H9 (cell line): ENCODE results near the gene KCNMB3. TPM values are rescaled to one million over a fixed set of nuclear protein-coding genes. Genes with fewer than 3 reads are reported as not detected.

Source experiments
- DNase-seq: peaks from one replicate; pipeline ENCODE4 v3.0.0-alpha.2; 2017
- H2AFZ ChIP-seq: one replicate; pipeline ENCODE4 v1.6.1; 2013; ENCODE audit warnings: mild to moderate bottlenecking, low read length, control low read depth, moderate library complexity
- H2AK5ac ChIP-seq: 2 replicates; pipeline ENCODE4 v1.6.1; 2013; ENCODE audit warnings: low read length, control low read depth, mixed read lengths; ENCODE audit not compliant: insufficient read length
- H2BK120ac ChIP-seq: one replicate; pipeline ENCODE4 v1.6.1; 2013; ENCODE audit warnings: low read depth, mild to moderate bottlenecking, low read length, control low read depth, inconsistent platforms; ENCODE audit not compliant: poor library complexity, severe bottlenecking
- H2BK12ac ChIP-seq: 2 replicates; pipeline ENCODE4 v1.6.1; 2013; ENCODE audit warnings: low read length, control low read depth, mixed read lengths, low read depth; ENCODE audit not compliant: insufficient read length
- H2BK15ac ChIP-seq: 2 replicates; pipeline ENCODE4 v1.6.1; 2013; ENCODE audit warnings: low read depth, low read length, control low read depth
- H2BK20ac ChIP-seq: one replicate; pipeline ENCODE4 v1.6.1; 2013; ENCODE audit warnings: low read depth, mild to moderate bottlenecking, low read length, control low read depth, inconsistent platforms; ENCODE audit not compliant: poor library complexity, severe bottlenecking
- H2BK5ac ChIP-seq: 2 replicates; pipeline ENCODE4 v1.6.1; 2013; ENCODE audit warnings: low read length, control low read depth, mixed read lengths; ENCODE audit not compliant: insufficient read length
- H3K14ac ChIP-seq: 2 replicates; pipeline ENCODE4 v1.6.1; 2013; ENCODE audit warnings: low read length, control low read depth; ENCODE audit not compliant: insufficient read depth
- H3K18ac ChIP-seq: 2 replicates; pipeline ENCODE4 v1.6.1; 2013; ENCODE audit warnings: low read depth, mild to moderate bottlenecking, mixed read lengths, low read length, control low read depth; ENCODE audit not compliant: insufficient read length
- H3K23ac ChIP-seq: 2 replicates; pipeline ENCODE4 v1.6.1; 2013; ENCODE audit warnings: low read length, control low read depth, mixed read lengths, low read depth; ENCODE audit not compliant: insufficient read length
- H3K23me2 ChIP-seq: 2 replicates; pipeline ENCODE4 v1.6.1; 2013; ENCODE audit warnings: low read depth, mild to moderate bottlenecking, mixed read lengths, low read length, control low read depth; ENCODE audit not compliant: insufficient read length, poor library complexity, severe bottlenecking
- H3K27ac ChIP-seq: 2 replicates; pipeline ENCODE4 v1.5.1; 2013; ENCODE audit warnings: low read length, control low read depth, mixed read lengths, low read depth; ENCODE audit not compliant: insufficient read length
- H3K27me3 ChIP-seq: 2 replicates; pipeline ENCODE4 v1.6.1; 2013; ENCODE audit warnings: low read length, control low read depth, inconsistent platforms; ENCODE audit not compliant: insufficient read depth
- H3K4ac ChIP-seq: 2 replicates; pipeline ENCODE4 v1.6.1; 2013; ENCODE audit warnings: low read depth, mild to moderate bottlenecking, control low read depth, inconsistent platforms, low read length, moderate library complexity
- H3K4me1 ChIP-seq: 2 replicates; pipeline ENCODE4 v1.6.1; 2013; ENCODE audit warnings: low read length, control low read depth, inconsistent platforms; ENCODE audit not compliant: insufficient read depth
- H3K4me2 ChIP-seq: 2 replicates; pipeline ENCODE4 v1.6.1; 2013; ENCODE audit warnings: low read length, control low read depth, mixed read lengths; ENCODE audit not compliant: insufficient read length, insufficient read depth
- H3K56ac ChIP-seq: 2 replicates; pipeline ENCODE4 v1.6.1; 2013; ENCODE audit warnings: low read depth, mild to moderate bottlenecking, mixed read lengths, low read length, control low read depth; ENCODE audit not compliant: insufficient read length
- H3K79me1 ChIP-seq: 2 replicates; pipeline ENCODE4 v1.6.1; 2013; ENCODE audit warnings: low read depth, mild to moderate bottlenecking, moderate library complexity, low read length, control low read depth, inconsistent platforms; ENCODE audit not compliant: insufficient read depth, poor library complexity, severe bottlenecking
- H3K79me2 ChIP-seq: 2 replicates; pipeline ENCODE4 v1.6.1; 2013; ENCODE audit warnings: low read length, control low read depth, inconsistent platforms; ENCODE audit not compliant: insufficient read depth
- H3K9ac ChIP-seq: 2 replicates; pipeline ENCODE4 v1.6.1; 2013; ENCODE audit warnings: low read length, control low read depth, mixed read lengths; ENCODE audit not compliant: insufficient read length; ENCODE audit errors: extremely low read depth
- H3K9me3 ChIP-seq: one replicate; pipeline ENCODE4 v1.6.1; 2013; ENCODE audit warnings: low read depth, low read length, inconsistent platforms; ENCODE audit not compliant: control insufficient read depth
- H3T11ph ChIP-seq: one replicate; pipeline ENCODE4 v1.6.1; 2013; ENCODE audit warnings: mild to moderate bottlenecking, low read length, control low read depth, inconsistent platforms
- H4K20me1 ChIP-seq: one replicate; pipeline ENCODE4 v1.6.1; 2013; ENCODE audit not compliant: control insufficient read depth, insufficient read length, insufficient read depth
- H4K5ac ChIP-seq: 2 replicates; pipeline ENCODE4 v1.6.1; 2013; ENCODE audit warnings: low read depth, mild to moderate bottlenecking, mixed read lengths, low read length, control low read depth; ENCODE audit not compliant: insufficient read length
- H4K8ac ChIP-seq: replicated peaks from 2 replicates; pipeline ENCODE4 v1.6.1; 2013; ENCODE audit warnings: low read length, control low read depth, mixed read lengths, low read depth; ENCODE audit not compliant: insufficient read length
- H4K91ac ChIP-seq: 2 replicates; pipeline ENCODE4 v1.6.1; 2013; ENCODE audit warnings: low read depth, mild to moderate bottlenecking, moderate library complexity, mixed read lengths, low read length, control low read depth; ENCODE audit not compliant: insufficient read length
- H3K27ac Mint-ChIP-seq, 3 experiments: 2 replicates in 2 of 3; 3 replicates in 1 of 3; pipeline ENCODE4 v1.8.0; 2020 to 2021; ENCODE audit warnings: mixed read lengths in 3 of 3, mild to moderate bottlenecking in 1 of 3, moderate library complexity in 1 of 3
- H3K27me3 Mint-ChIP-seq: 2 replicates; pipeline ENCODE4 v1.8.0; 2021; ENCODE audit warnings: low read depth, mild to moderate bottlenecking, moderate library complexity, mixed read lengths
- H3K36me3 Mint-ChIP-seq, 3 experiments: 2 replicates in 2 of 3; 3 replicates in 1 of 3; pipeline ENCODE4 v1.8.0; 2020 to 2021; ENCODE audit warnings: low read depth in 3 of 3, mixed read lengths in 3 of 3; ENCODE audit not compliant: insufficient read depth in 1 of 3
- H3K4me1 Mint-ChIP-seq, 2 experiments: 2 replicates each; pipeline ENCODE4 v1.8.0; 2020; ENCODE audit warnings: mixed read lengths in 2 of 2
- H3K4me3 Mint-ChIP-seq, 2 experiments: 2 replicates in 1 of 2; 3 replicates in 1 of 2; pipeline ENCODE4 v1.8.0; 2020 to 2021; ENCODE audit warnings: mild to moderate bottlenecking in 2 of 2, mixed read lengths in 2 of 2, moderate library complexity in 1 of 2
- H3K9me3 Mint-ChIP-seq, 2 experiments: 2 replicates in 1 of 2; 3 replicates in 1 of 2; pipeline ENCODE4 v1.8.0; 2020; ENCODE audit warnings: mild to moderate bottlenecking in 2 of 2, mixed read lengths in 2 of 2, moderate library complexity in 1 of 2
- CTCF ChIP-seq: fragments of 200-600 bp; sonication (generic); conservative IDR thresholded peaks from 3 replicates; pipeline ENCODE4 v1.8.0; 2021; ENCODE audit warnings: antibody characterized with exemption, mild to moderate bottlenecking
- WGBS: extraction: QIAGEN DNeasy Blood & Tissue Kit; methylation state at CpG from one replicate; pipeline ENCODE4 v1.1.7; 2013; ENCODE audit warnings: missing lambda C conversion rate, low lambda C conversion rate, mixed read lengths; ENCODE audit not compliant: insufficient read length; ENCODE audit errors: extremely low coverage; 5-methylcytosine and 5-hydroxymethylcytosine counted together
- total RNA-seq: library from RNA; stranded (reverse); gene quantifications from 2 replicates; pipeline ENCODE4 v1.2.1, GENCODE V29; 2021

The KCNMB3 gene
- total RNA-seq, 1 experiment from 2014 or later: 1.6 TPM

- Histone ChIP-seq H3K4ac (no peak overlapping the region), H3K18ac (no peak overlapping the region), H3K9ac (no peak overlapping the region), H2BK5ac (no peak overlapping the region), H3K4me1 (no peaks in the 10 kb centered on the region), H3K4me2 (no peak overlapping the region), H3K27me3 (no peaks in the 10 kb centered on the region), H3K9me3 (no peaks in the 10 kb centered on the region), H2AK5ac (no peak overlapping the region), H2BK20ac (no peak overlapping the region), H2AFZ (no peak overlapping the region), H3K56ac (no peak overlapping the region), H3K23me2 (no peaks in the 10 kb centered on the region), H4K5ac (no peak overlapping the region), H4K8ac (no peak overlapping the region), H3K79me1 (no peaks in the 10 kb centered on the region), H2BK15ac (no peak overlapping the region), H3T11ph (no peak overlapping the region), H3K23ac (no peak overlapping the region), H3K27ac (no peak overlapping the region), H4K91ac (no peak overlapping the region), H4K20me1 (no peaks in the 10 kb centered on the region), H2BK12ac (no peak overlapping the region), H2BK120ac (no peak overlapping the region), H3K79me2 (no peaks in the 10 kb centered on the region), H3K14ac (no peak overlapping the region)
- no CpG with 5 or more reads among the region's 3 CpGs for WGBS
- H3K4me1 Mint-ChIP-seq: peaks cover 0 to 3% of the 10 kb centered on the region in 2 experiments; a peak in 1 of 4 replicates
- peaks cover 7 to 8% of the 10 kb centered on the region in 2 experiments; a peak in 4 of 5 replicates for H3K9me3 Mint-ChIP-seq
- H3K27me3 Mint-ChIP-seq: no peaks in the 10 kb centered on the region
- DNase-seq: no peak
- H3K36me3 Mint-ChIP-seq: peaks cover 0 to 8% (median 3%) of the 10 kb centered on the region in 3 experiments; a peak in 3 of 7 replicates
- no peak overlapping the region for H3K27ac Mint-ChIP-seq
- no peak for TF ChIP-seq CTCF
- no peak overlapping the region for H3K4me3 Mint-ChIP-seq
Observed at GRCh38 chr3:179289295-179289694, 38.4 kb upstream of the KCNMB3 start.
